Measurements from ENCODE around the gene RNF214. TPM values are rescaled to one million over a fixed set of nuclear protein-coding genes. Genes with fewer than 3 reads are reported as not detected.
A peak's percentile ranks its signal among the peaks of the same experiment; 100 is the strongest.

RNF214 gene
- total RNA-seq, 4 donors from 2014 or later, result 5.0 to 10.5 (median 5.6) TPM

DNA sequence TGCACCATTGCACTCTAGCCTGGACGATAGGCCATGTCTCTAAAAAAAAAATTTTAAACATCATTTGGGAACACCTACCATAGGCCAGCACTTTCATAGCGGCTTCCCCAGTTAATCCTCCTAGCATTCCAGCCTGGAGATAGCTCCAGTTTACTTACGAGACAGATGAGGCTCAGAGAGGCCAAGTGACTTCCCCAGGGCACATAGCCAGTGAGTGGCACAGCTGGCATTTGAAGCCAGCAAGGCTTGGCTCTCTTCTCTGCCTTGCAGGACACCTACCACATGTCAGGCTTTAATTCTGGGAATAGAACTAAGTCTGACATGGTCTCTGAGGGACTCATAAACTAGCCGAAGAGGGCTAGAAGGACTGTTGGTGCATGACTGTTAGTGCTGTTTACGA is 38.2 kb upstream of the RNF214 start:
- peaks cover 21 to 65% (median 23%) of the 10 kb centered on the region in 3 donors for H3K36me3 ChIP-seq
- H3K27me3 ChIP-seq, result no peaks in the 10 kb centered on the region
- H3K9me3 ChIP-seq, result no peaks in the 10 kb centered on the region
- intact Hi-C loops (cut with DNase I), result no loop called here
- 87 to 89% methylated on average over 4 to 5 of the region's 5 CpGs for WGBS, 2 donors
- TF ChIP-seq, protein P1, sequence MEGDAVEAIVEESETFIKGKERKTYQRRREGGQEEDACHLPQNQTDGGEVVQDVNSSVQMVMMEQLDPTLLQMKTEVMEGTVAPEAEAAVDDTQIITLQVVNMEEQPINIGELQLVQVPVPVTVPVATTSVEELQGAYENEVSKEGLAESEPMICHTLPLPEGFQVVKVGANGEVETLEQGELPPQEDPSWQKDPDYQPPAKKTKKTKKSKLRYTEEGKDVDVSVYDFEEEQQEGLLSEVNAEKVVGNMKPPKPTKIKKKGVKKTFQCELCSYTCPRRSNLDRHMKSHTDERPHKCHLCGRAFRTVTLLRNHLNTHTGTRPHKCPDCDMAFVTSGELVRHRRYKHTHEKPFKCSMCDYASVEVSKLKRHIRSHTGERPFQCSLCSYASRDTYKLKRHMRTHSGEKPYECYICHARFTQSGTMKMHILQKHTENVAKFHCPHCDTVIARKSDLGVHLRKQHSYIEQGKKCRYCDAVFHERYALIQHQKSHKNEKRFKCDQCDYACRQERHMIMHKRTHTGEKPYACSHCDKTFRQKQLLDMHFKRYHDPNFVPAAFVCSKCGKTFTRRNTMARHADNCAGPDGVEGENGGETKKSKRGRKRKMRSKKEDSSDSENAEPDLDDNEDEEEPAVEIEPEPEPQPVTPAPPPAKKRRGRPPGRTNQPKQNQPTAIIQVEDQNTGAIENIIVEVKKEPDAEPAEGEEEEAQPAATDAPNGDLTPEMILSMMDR (IDR thresholded peaks at IDR 0.05), result no peak
- TF ChIP-seq POLR2A (IDR thresholded peaks at IDR 0.05), result no peak
- DNase-seq, result no peak
- H3K27ac ChIP-seq, result peak overlapping the region in 1 of 4 donors; percentile 29
- peaks cover 11 to 47% (median 14%) of the 10 kb centered on the region in 3 donors for H3K4me1 ChIP-seq
- H3K4me3 ChIP-seq, result no peak overlapping the region

DNA sequence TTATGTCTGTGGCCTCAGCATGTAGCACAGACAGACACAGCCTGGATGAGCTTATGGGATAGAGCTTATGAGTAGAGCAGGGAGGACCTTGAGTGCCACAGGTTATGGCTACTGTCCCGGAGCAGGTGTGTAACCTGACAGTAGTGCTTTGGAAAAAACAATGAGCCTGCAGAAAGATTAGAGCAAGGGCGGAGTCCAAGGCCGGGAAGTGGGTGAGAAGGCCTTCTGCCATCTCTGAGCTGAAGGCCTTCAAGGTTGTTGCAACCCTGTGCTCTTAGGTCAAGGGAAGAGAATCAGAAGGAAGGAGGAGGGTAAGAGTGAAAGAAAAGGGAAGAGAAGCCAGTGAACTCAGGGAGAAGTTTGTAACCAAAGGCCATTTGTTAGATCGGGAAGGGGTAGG is 37.2 kb upstream of the RNF214 start:
- Histone ChIP-seq H3K36me3 (peaks cover 13 to 55% (median 20%) of the 10 kb centered on the region in 3 donors), H3K9me3 (no peaks in the 10 kb centered on the region), H3K4me1 (peaks cover 12 to 44% (median 14%) of the 10 kb centered on the region in 3 donors), H3K4me3 (no peak overlapping the region), H3K27me3 (no peaks in the 10 kb centered on the region), H3K27ac (no peak overlapping the region)
- TF ChIP-seq, protein P1 (IDR thresholded peaks at IDR 0.05), result no peak
- TF ChIP-seq POLR2A (IDR thresholded peaks at IDR 0.05), result no peak
- intact Hi-C loops (cut with DNase I), result no loop called here
- 82 to 89% methylated on average over 3 to 4 of the region's 4 CpGs for WGBS, 2 donors
- DNase-seq, result no peak

DNA sequence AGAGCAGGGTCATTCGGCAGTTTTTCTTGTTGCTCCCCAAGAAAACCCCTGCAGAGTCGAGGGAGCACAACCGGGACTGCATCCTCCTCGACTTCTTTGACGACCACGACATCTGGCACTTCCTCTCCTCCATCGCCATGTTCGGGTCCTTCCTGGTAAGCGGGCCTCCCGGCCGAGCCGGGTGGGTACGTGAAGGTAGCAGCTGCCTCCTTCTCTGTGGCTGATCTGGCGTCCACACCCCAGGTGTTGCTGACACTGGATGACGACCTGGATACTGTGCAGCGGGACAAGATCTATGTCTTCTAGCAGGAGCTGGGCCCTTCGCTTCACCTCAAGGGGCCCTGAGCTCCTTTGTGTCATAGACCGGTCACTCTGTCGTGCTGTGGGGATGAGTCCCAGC is 36.7 kb upstream of the RNF214 start:
- Histone ChIP-seq H3K27ac (no peak overlapping the region), H3K36me3 (peaks cover 8 to 50% (median 20%) of the 10 kb centered on the region in 3 donors), H3K9me3 (no peaks in the 10 kb centered on the region)

DNA sequence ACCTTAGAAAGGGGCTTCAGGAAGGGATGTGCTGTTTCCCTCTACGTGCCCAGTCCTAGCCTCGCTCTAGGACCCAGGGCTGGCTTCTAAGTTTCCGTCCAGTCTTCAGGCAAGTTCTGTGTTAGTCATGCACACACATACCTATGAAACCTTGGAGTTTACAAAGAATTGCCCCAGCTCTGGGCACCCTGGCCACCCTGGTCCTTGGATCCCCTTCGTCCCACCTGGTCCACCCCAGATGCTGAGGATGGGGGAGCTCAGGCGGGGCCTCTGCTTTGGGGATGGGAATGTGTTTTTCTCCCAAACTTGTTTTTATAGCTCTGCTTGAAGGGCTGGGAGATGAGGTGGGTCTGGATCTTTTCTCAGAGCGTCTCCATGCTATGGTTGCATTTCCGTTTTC is 35.5 kb upstream of the RNF214 start:
- Histone ChIP-seq H3K36me3 (peaks cover 5 to 39% (median 13%) of the 10 kb centered on the region in 3 donors), H3K27ac (peak overlapping the region in 3 of 4 donors; percentile 88 to 93 (median 89)), H3K9me3 (no peaks in the 10 kb centered on the region), H3K4me3 (no peak overlapping the region), H3K4me1 (peaks cover 12 to 44% (median 14%) of the 10 kb centered on the region in 3 donors), H3K27me3 (no peaks in the 10 kb centered on the region)
- 67 to 98% methylated on average over 5 to 6 of the region's 7 CpGs for WGBS, 2 donors
- TF ChIP-seq, protein P1 (IDR thresholded peaks at IDR 0.05), result no peak
- no peak for TF ChIP-seq POLR2A (IDR thresholded peaks at IDR 0.05)
- no peak for DNase-seq
- intact Hi-C loops (cut with DNase I), result no loop called here

More for the DNA sequence above, 36.7 kb upstream of the RNF214 start:
- DNase-seq, result no peak
- H3K4me3 ChIP-seq, result no peak overlapping the region
- no peaks in the 10 kb centered on the region for H3K27me3 ChIP-seq
- 81 to 88% methylated on average over 11 to 17 of the region's 19 CpGs for WGBS, 2 donors
- H3K4me1 ChIP-seq, result peaks cover 12 to 44% (median 14%) of the 10 kb centered on the region in 3 donors
- intact Hi-C loops (cut with DNase I), result no loop called here
- TF ChIP-seq POLR2A (IDR thresholded peaks at IDR 0.05), result no peak
- TF ChIP-seq, protein P1 (IDR thresholded peaks at IDR 0.05), result no peak

DNA sequence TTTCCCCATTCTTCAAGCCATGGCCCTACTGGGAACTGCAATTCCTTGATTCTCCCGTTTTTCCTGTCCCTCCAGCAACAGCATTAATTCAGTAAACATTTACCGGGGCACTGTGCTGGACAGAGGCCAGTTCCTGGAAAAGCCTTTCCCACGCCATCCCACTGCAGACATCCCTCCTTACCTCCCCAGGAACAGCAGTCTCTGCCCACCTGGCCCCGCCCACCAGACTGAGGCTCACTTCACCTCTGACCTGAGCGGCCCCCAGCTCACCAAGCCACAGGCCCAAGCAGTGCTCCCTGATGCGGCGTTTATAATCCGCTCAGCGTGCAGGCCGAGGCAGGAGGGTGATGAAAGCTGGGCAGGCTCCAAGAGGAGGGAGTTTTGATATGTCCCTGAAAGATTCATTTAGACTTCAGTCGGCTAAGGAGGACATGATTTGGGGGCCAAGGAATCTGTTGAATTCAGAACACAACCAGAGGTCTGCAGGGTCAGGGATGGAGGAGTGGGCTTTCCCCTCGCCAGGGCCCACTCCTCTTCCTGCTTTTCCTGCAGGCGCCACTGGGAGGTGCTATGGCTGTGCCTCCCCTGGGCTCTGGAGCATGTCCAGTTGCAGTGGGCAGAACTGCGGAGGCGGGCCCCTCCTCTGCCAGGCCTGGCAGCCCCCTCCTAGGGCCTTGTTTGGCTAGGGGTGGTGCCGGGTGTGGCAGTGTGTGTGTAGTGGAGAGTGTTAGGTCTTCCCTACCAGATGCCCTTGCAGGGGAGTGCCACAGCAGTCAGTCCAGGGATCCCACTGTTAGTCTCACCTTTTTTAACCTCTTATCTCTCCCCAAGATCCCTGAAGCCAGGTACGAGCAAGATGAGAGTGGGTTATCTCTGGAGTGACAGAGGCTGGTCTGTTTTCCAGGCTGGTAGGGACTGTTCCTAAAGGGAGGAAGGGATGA is 34.7 kb upstream of the RNF214 start:
- no peaks in the 10 kb centered on the region for H3K27me3 ChIP-seq
- intact Hi-C loops (cut with DNase I), result no loop called here
- H3K27ac ChIP-seq, result peak overlapping the region; percentile 50 to 93 (median 88)
- H3K9me3 ChIP-seq, result no peaks in the 10 kb centered on the region
- WGBS, 2 donors, result 45 to 53% methylated on average over 8 of the region's 17 CpGs
- DNase-seq, result no peak
- peaks cover 0 to 32% (median 7%) of the 10 kb centered on the region in 3 donors for H3K36me3 ChIP-seq
- H3K4me3 ChIP-seq, result peak overlapping the region in 3 of 4 donors; percentile 50 to 66 (median 52)
- TF ChIP-seq, protein P1 (IDR thresholded peaks at IDR 0.05), result peak in 4 of 6 experiments; percentile 38 to 52 (median 46)
- peak in 2 of 4 donors; percentile 25 to 66 for TF ChIP-seq POLR2A (IDR thresholded peaks at IDR 0.05)
- H3K4me1 ChIP-seq, result peaks cover 12 to 39% (median 14%) of the 10 kb centered on the region in 3 donors

Measured in esophagus squamous epithelium (tissue), 5 donors.